Measurements from ENCODE around the gene RCC2. TPM values are rescaled to one million over a fixed set of nuclear protein-coding genes. Genes with fewer than 3 reads are reported as not detected.

Gene RCC2
- total and polyA plus RNA-seq, 4 donors: 2.1 to 36.7 (median 8.1) TPM

DNA sequence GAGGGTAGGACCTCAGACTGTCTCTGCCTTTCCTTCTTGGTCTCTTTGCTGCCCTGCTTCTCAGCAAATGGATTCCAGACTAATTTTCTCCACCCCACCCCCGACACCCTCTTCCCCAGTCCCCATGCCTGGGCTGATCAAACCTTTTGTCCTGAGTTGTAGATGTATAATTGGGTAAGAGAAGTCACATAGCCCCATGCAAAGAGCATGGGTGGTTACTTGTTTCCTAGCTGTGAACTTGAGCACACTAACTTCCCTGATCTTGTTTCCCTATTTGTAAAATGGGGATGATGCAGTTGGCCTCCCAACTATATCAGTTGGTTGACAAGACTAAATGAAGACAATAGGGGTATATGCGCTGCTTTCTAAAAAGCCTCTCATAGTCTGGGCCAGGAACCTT is 58.3 kb downstream of the RCC2 start:
- 84% methylated on average over 2 of the region's 2 CpGs for WGBS
- no peak overlapping the region for H3K9ac ChIP-seq (ENCODE audit: low read depth in 1 of 2, low read length in 2 of 2)
- no peaks in the 10 kb centered on the region for H3K4me1 ChIP-seq (ENCODE audit: control insufficient read depth in 4 of 4, insufficient read depth in 4 of 4, low read length in 3 of 4)
- DNase-seq (ENCODE audit: low spot score): no peak
- H3K36me3 ChIP-seq (ENCODE audit: control insufficient read depth in 4 of 4, insufficient read depth in 3 of 4, low read depth in 1 of 4, low read length in 3 of 4): no peaks in the 10 kb centered on the region
- no peaks in the 10 kb centered on the region for H3K9me3 ChIP-seq (ENCODE audit: control insufficient read depth in 4 of 4, low read length in 3 of 4)
- H3K27me3 ChIP-seq (ENCODE audit: control insufficient read depth in 4 of 4, insufficient read depth in 4 of 4, low read length in 3 of 4): no peaks in the 10 kb centered on the region
- H3K27ac ChIP-seq (ENCODE audit: low read depth in 1 of 2, low read length in 2 of 2): no peak overlapping the region
- H3K4me3 ChIP-seq (ENCODE audit: low read depth in 1 of 3, low read length in 3 of 3): no peak overlapping the region
- TF ChIP-seq HNF4G (IDR thresholded peaks at IDR 0.05): no peak
- TF ChIP-seq RAD21 (IDR thresholded peaks at IDR 0.05): no peak

DNA sequence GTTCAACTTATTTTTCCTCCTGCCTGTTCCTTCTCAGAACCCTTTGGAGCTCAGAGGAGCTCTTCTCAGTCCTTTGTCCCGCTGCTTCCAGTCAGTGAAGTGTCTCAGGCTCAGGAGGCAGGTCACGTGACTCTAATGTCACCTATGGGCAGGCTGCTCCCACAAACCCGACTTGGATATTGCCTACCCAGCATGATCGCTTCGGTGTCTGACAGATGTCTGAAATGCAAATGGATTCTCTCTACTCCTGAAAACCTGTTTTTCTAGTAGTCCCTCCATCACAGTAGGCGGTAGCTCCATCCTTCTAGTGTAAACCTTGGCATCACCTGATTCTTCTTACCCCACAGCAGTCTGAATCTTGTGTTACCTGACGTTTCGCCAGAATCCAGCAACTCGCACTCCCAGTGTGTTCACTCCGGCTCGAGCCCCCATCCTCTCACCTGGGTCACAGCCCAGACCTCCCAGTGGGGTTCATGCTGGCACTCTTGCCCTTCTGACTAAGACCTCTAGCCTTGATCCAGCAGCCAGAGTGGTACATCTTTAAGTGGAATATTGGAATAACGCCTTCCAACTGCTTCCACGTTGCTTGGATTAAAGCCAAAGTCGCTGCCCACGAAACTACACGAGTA is 62.0 kb downstream of the RCC2 start:
- H3K27ac ChIP-seq (ENCODE audit: low read depth in 1 of 2, low read length in 2 of 2): no peak overlapping the region
- H3K9me3 ChIP-seq (ENCODE audit: control insufficient read depth in 4 of 4, low read length in 3 of 4): no peaks in the 10 kb centered on the region
- 31% methylated on average over 16 of the region's 16 CpGs for WGBS
- H3K9ac ChIP-seq (ENCODE audit: low read depth in 1 of 2, low read length in 2 of 2): no peak overlapping the region
- DNase-seq (ENCODE audit: low spot score): no peak
- no peaks in the 10 kb centered on the region for H3K36me3 ChIP-seq (ENCODE audit: control insufficient read depth in 4 of 4, insufficient read depth in 3 of 4, low read depth in 1 of 4, low read length in 3 of 4)
- no peak overlapping the region for H3K4me3 ChIP-seq (ENCODE audit: low read depth in 1 of 3, low read length in 3 of 3)
- no peaks in the 10 kb centered on the region for H3K4me1 ChIP-seq (ENCODE audit: control insufficient read depth in 4 of 4, insufficient read depth in 4 of 4, low read length in 3 of 4)
- H3K27me3 ChIP-seq (ENCODE audit: control insufficient read depth in 4 of 4, insufficient read depth in 4 of 4, low read length in 3 of 4): no peaks in the 10 kb centered on the region
- TF ChIP-seq HNF4G (IDR thresholded peaks at IDR 0.05) (no peak), CTCF (IDR thresholded peaks at IDR 0.05; ENCODE audit: low read depth, low read length, missing input control) (no peak), GABPA (IDR thresholded peaks at IDR 0.05 in 1 of 2, conservative IDR thresholded peaks at IDR 0.05 in 1 of 2) (no peak), HNF4A (conservative IDR thresholded peaks at IDR 0.05) (no peak)

DNA sequence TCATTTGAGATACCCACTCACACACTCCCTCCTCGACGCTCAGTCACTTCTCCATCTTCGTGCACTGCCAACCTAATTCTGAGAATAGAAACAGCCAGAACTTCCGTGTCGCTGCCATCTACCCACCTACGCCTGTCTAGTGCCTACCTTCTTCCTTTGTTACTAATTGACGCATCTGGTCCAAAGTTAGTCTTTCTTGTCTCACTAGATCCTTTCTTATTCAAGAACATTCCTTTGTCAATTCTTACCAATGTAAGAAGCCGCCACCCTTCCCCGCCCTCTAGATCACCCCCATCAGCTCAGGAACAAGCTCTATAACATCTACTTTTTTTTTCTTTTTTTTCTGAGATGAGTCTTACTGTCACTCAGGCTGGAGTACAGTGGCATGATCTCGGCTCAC is 63.8 kb downstream of the RCC2 start:
- Histone ChIP-seq H3K9me3 (ENCODE audit: control insufficient read depth in 4 of 4, low read length in 3 of 4) (no peaks in the 10 kb centered on the region), H3K4me3 (ENCODE audit: low read depth in 1 of 3, low read length in 3 of 3) (no peak overlapping the region), H3K9ac (ENCODE audit: low read depth in 1 of 2, low read length in 2 of 2) (no peak overlapping the region), H3K27ac (ENCODE audit: low read depth in 1 of 2, low read length in 2 of 2) (no peak overlapping the region), H3K36me3 (ENCODE audit: control insufficient read depth in 4 of 4, insufficient read depth in 3 of 4, low read depth in 1 of 4, low read length in 3 of 4) (no peaks in the 10 kb centered on the region), H3K4me1 (ENCODE audit: control insufficient read depth in 4 of 4, insufficient read depth in 4 of 4, low read length in 3 of 4) (no peaks in the 10 kb centered on the region), H3K27me3 (ENCODE audit: control insufficient read depth in 4 of 4, insufficient read depth in 4 of 4, low read length in 3 of 4) (no peaks in the 10 kb centered on the region)
- 96% methylated on average over 10 of the region's 10 CpGs for WGBS
- DNase-seq (ENCODE audit: low spot score): no peak
- no peak for TF ChIP-seq HNF4A (conservative IDR thresholded peaks at IDR 0.05)
- no peak for TF ChIP-seq NR2F2 (IDR thresholded peaks at IDR 0.05)
- TF ChIP-seq CTCF (IDR thresholded peaks at IDR 0.05; ENCODE audit: low read depth, low read length, missing input control): no peak
- no peak for TF ChIP-seq YY1 (IDR thresholded peaks at IDR 0.05)
- TF ChIP-seq TAF1 (conservative IDR thresholded peaks at IDR 0.05): no peak
- TF ChIP-seq RXRA (IDR thresholded peaks at IDR 0.05): no peak
- no peak for TF ChIP-seq ZBTB33 (IDR thresholded peaks at IDR 0.05)
- TF ChIP-seq, protein P1, sequence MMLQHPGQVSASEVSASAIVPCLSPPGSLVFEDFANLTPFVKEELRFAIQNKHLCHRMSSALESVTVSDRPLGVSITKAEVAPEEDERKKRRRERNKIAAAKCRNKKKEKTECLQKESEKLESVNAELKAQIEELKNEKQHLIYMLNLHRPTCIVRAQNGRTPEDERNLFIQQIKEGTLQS (IDR thresholded peaks at IDR 0.05): no peak
- TF ChIP-seq EGR1 (IDR thresholded peaks at IDR 0.05; ENCODE audit: low read depth in 2 of 2): no peak
- TF ChIP-seq, protein P2, sequence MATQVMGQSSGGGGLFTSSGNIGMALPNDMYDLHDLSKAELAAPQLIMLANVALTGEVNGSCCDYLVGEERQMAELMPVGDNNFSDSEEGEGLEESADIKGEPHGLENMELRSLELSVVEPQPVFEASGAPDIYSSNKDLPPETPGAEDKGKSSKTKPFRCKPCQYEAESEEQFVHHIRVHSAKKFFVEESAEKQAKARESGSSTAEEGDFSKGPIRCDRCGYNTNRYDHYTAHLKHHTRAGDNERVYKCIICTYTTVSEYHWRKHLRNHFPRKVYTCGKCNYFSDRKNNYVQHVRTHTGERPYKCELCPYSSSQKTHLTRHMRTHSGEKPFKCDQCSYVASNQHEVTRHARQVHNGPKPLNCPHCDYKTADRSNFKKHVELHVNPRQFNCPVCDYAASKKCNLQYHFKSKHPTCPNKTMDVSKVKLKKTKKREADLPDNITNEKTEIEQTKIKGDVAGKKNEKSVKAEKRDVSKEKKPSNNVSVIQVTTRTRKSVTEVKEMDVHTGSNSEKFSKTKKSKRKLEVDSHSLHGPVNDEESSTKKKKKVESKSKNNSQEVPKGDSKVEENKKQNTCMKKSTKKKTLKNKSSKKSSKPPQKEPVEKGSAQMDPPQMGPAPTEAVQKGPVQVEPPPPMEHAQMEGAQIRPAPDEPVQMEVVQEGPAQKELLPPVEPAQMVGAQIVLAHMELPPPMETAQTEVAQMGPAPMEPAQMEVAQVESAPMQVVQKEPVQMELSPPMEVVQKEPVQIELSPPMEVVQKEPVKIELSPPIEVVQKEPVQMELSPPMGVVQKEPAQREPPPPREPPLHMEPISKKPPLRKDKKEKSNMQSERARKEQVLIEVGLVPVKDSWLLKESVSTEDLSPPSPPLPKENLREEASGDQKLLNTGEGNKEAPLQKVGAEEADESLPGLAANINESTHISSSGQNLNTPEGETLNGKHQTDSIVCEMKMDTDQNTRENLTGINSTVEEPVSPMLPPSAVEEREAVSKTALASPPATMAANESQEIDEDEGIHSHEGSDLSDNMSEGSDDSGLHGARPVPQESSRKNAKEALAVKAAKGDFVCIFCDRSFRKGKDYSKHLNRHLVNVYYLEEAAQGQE (IDR thresholded peaks at IDR 0.05): no peak
- TF ChIP-seq MAX (IDR thresholded peaks at IDR 0.05): no peak
- TF ChIP-seq HNF4G (IDR thresholded peaks at IDR 0.05): no peak
- TF ChIP-seq JUND (IDR thresholded peaks at IDR 0.05): no peak
- no peak for TF ChIP-seq GABPA (IDR thresholded peaks at IDR 0.05 in 1 of 2, conservative IDR thresholded peaks at IDR 0.05 in 1 of 2)
- TF ChIP-seq SP1 (IDR thresholded peaks at IDR 0.05): no peak
- TF ChIP-seq FOXA1 (IDR thresholded peaks at IDR 0.05): no peak
